Measurements from ENCODE around the gene RIPK3. TPM values are rescaled to one million over a fixed set of nuclear protein-coding genes. Genes with fewer than 3 reads are reported as not detected.

Gene RIPK3
- total and polyA plus RNA-seq, 2 of the 8 experiments (the other 6 are each of a cell fraction or from before 2014, with no cell fraction given), result 0.24 to 0.39 TPM

DNA sequence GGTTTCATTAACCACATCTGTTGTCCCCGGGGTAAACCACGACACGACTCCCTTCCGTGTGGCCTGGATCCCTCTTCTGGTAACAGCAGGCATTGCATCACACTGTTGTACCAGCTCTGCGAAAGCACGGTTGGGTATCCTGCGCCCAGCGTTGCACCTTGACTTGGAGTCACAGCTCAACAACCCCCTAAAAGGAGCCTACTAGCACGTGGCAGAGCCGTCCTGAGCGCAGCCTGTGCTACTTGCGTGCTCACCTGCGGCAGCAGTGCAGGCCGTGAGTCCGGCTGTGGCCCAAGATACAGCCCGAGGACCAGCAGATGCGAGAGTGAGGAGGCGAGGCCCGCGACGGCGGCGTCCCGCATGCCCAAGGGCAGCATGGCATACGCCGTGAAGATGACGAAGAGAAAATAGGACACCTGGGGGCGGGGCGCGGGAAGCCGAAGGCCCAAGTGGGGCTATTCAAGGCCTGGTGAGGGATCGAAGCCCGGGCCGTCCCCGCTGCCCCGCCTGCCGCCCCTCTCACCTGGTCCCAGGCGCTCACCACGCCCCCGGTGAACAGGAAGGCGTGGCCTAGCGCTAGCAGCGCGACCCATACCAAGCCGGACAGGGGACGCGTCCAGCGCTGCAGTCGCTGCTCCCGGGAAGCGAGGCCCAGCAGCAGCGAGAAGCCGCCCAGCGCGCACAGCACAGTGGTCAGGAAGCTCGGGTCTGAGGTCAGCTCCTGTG, 7.4 kb downstream of the RIPK3 start (continued):
- TF ChIP-seq BCL11A (IDR thresholded peaks at IDR 0.05; ENCODE audit: low read depth in 2 of 2, low read length in 2 of 2) (no peak), CEBPB (IDR thresholded peaks at IDR 0.05; ENCODE audit: low read depth, low read length) (peak; percentile 90), TEAD4 (IDR thresholded peaks at IDR 0.05; ENCODE audit: low read depth, low read length) (no peak), SP1 (IDR thresholded peaks at IDR 0.05; ENCODE audit: low read depth, low read length) (no peak), RFX5 (IDR thresholded peaks at IDR 0.05; ENCODE audit: borderline replicate concordance, low read depth, low read length) (no peak), CHD1 (IDR thresholded peaks at IDR 0.05; ENCODE audit: low read depth, low read length) (no peak), JUND (IDR thresholded peaks at IDR 0.05; ENCODE audit: low read length) (no peak), POU5F1 (IDR thresholded peaks at IDR 0.05; ENCODE audit: low read depth, low read length) (no peak), ZNF274 (IDR thresholded peaks at IDR 0.05; ENCODE audit: borderline replicate concordance, extremely low read depth, low read length) (no peak)
- TF ChIP-seq, protein P1, sequence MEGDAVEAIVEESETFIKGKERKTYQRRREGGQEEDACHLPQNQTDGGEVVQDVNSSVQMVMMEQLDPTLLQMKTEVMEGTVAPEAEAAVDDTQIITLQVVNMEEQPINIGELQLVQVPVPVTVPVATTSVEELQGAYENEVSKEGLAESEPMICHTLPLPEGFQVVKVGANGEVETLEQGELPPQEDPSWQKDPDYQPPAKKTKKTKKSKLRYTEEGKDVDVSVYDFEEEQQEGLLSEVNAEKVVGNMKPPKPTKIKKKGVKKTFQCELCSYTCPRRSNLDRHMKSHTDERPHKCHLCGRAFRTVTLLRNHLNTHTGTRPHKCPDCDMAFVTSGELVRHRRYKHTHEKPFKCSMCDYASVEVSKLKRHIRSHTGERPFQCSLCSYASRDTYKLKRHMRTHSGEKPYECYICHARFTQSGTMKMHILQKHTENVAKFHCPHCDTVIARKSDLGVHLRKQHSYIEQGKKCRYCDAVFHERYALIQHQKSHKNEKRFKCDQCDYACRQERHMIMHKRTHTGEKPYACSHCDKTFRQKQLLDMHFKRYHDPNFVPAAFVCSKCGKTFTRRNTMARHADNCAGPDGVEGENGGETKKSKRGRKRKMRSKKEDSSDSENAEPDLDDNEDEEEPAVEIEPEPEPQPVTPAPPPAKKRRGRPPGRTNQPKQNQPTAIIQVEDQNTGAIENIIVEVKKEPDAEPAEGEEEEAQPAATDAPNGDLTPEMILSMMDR (IDR thresholded peaks at IDR 0.05; ENCODE audit: control extremely low read depth in 1 of 3, insufficient read depth in 1 of 3, low read depth in 1 of 3, low read length in 3 of 3), result peak in 2 of 3 experiments; percentile 56 to 79; a peak in 3 of 4 replicates
- TF ChIP-seq, protein P2, sequence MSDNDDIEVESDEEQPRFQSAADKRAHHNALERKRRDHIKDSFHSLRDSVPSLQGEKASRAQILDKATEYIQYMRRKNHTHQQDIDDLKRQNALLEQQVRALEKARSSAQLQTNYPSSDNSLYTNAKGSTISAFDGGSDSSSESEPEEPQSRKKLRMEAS (IDR thresholded peaks at IDR 0.05), result peak; percentile 97
